ENCODE measurements around the gene MAP3K21. TPM values are rescaled to one million over a fixed set of nuclear protein-coding genes. Genes with fewer than 3 reads are reported as not detected.

The MAP3K21 gene
- polyA plus RNA-seq, 1 of the 3 experiments (the other 2 are of a cell fraction) = 0.33 TPM

DNA sequence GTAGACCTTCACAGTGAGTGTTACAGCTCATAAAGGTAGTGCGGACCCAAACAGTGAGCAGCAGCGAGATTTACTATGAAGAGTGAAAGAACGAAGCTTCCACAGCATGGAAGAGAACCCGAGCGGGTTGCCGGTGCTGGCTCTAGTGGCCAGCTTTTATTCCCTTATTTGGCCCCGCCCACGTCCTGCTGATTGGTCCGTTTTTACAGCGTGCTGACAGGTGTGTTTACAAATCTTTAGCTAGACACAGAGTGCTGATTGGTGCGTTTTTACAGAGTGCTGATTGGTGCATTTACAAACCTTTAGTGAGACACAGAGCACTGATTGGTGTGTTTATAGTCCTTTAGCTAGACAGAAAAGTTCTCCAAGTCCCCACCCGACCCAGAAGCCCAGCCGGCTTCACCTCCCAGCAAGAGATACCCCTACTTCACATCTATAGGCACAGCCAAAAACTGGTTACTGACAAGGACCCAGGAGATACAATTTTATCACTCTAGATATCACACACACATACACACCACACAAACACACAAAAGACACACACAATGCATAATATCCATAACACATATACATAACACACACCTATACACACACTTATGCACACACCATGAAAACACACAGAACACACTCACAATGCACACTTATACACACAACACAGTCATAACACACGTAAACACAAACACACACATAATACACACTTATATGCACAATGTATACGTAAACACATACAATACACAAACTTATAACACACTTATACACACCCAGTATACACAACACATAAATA is 68.5 kb downstream of the MAP3K21 start (continued):
- TF ChIP-seq, protein P1, sequence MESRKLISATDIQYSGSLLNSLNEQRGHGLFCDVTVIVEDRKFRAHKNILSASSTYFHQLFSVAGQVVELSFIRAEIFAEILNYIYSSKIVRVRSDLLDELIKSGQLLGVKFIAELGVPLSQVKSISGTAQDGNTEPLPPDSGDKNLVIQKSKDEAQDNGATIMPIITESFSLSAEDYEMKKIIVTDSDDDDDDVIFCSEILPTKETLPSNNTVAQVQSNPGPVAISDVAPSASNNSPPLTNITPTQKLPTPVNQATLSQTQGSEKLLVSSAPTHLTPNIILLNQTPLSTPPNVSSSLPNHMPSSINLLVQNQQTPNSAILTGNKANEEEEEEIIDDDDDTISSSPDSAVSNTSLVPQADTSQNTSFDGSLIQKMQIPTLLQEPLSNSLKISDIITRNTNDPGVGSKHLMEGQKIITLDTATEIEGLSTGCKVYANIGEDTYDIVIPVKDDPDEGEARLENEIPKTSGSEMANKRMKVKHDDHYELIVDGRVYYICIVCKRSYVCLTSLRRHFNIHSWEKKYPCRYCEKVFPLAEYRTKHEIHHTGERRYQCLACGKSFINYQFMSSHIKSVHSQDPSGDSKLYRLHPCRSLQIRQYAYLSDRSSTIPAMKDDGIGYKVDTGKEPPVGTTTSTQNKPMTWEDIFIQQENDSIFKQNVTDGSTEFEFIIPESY (IDR thresholded peaks at IDR 0.05; ENCODE audit: borderline replicate concordance, low read depth) = no peak
- TF ChIP-seq MEF2A (IDR thresholded peaks at IDR 0.05; ENCODE audit: borderline replicate concordance, low read depth) = no peak
- TF ChIP-seq TCF12 (IDR thresholded peaks at IDR 0.05) = no peak
- no peak for TF ChIP-seq RXRA (IDR thresholded peaks at IDR 0.05; ENCODE audit: borderline replicate concordance, low read depth)

DNA sequence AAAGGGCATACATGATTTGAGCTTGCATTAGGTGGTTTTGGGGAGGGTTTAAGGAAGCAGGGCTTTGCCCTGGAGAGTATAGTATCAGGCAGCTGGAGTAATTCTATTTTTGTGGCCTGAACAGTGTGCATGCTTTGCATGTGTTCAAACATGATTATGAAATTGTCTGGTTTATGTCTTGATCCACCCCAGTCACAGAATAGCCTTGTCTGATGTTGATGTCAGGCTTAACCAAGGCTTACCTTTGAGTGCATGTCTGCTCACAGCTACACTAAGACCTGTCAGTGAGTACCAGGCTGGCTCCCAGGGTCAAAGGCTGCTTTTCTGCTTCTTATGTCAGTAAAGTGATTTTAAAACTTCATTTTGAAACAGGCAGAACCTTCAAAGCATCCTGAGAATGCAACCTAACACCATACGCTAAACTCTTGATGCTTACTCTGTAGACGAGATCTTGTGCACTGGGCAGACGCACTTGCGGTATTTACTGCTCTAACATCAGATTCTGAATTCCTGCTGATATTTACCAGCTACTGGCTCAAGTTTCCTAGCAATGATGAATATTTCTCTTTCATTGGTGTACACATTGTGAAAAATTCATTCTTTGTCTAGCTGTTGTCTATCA is 78.9 kb downstream of the MAP3K21 start:
- H4K20me1 ChIP-seq (ENCODE audit: insufficient read depth) = no peaks in the 10 kb centered on the region
- no peaks in the 10 kb centered on the region for H3K36me3 ChIP-seq (replicated peaks in 1 of 2; ENCODE audit: control insufficient read depth in 1 of 2, insufficient read depth in 2 of 2, low read length in 1 of 2)
- DNase-seq = peak; percentile 16
- H3K9me3 ChIP-seq = no peaks in the 10 kb centered on the region
- H3K4me1 ChIP-seq (ENCODE audit: control insufficient read depth in 1 of 2, insufficient read depth in 2 of 2, low read depth in 1 of 2, low read length in 1 of 2) = peaks cover 0 to 6% of the 10 kb centered on the region in 2 experiments; a peak in 1 of 4 replicates
- H3K9ac ChIP-seq = no peak overlapping the region
- H3K4me3 ChIP-seq (ENCODE audit: low read depth in 2 of 2, low read length in 1 of 2) = no peak overlapping the region
- ChIA-PET POLR2A (no interaction called here), CTCF (interaction anchor here (3.0 to 4.2 kb wide), 2 partner anchors 11 to 35 kb away, joined by 14 to 16 read pairs; no protein-coding TSS in a partner anchor)
- peak overlapping the region in 1 of 2 experiments; percentile 56; a peak in 2 of 4 replicates for H3K27ac ChIP-seq (ENCODE audit: low read depth in 2 of 2, low read length in 1 of 2)
- 82% methylated on average over 4 of the region's 4 CpGs for WGBS (ENCODE audit: low lambda C conversion rate)
- no peak overlapping the region for H3K4me2 ChIP-seq
- no peaks in the 10 kb centered on the region for H3K79me2 ChIP-seq (ENCODE audit: insufficient read depth)
- no peaks in the 10 kb centered on the region for H3K27me3 ChIP-seq (ENCODE audit: insufficient read depth)
- TF ChIP-seq MXI1 (IDR thresholded peaks at IDR 0.05; ENCODE audit: low read depth, low read length) (peak; percentile 37; the same call in 1 of the 2 replicates), RFX5 (IDR thresholded peaks at IDR 0.05; ENCODE audit: low read length) (no peak), EP300 (IDR thresholded peaks at IDR 0.05; ENCODE audit: borderline replicate concordance in 1 of 2, low read depth in 1 of 2, low read length in 1 of 2) (peak in 1 of 2 experiments; percentile 52; a peak in 1 of 4 replicates), CHD2 (IDR thresholded peaks at IDR 0.05; ENCODE audit: low read length, partially characterized antibody) (no peak)
- TF ChIP-seq, protein P2, sequence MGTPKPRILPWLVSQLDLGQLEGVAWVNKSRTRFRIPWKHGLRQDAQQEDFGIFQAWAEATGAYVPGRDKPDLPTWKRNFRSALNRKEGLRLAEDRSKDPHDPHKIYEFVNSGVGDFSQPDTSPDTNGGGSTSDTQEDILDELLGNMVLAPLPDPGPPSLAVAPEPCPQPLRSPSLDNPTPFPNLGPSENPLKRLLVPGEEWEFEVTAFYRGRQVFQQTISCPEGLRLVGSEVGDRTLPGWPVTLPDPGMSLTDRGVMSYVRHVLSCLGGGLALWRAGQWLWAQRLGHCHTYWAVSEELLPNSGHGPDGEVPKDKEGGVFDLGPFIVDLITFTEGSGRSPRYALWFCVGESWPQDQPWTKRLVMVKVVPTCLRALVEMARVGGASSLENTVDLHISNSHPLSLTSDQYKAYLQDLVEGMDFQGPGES (IDR thresholded peaks at IDR 0.05; ENCODE audit: low read depth, low read length) = no peak
- no peaks in the 10 kb centered on the region for H3F3A ChIP-seq (replicated peaks; ENCODE audit: insufficient read depth)
- H2AFZ ChIP-seq (ENCODE audit: low read depth) = no peak overlapping the region
- no peaks in the 10 kb centered on the region for H3K9me2 ChIP-seq

All from SK-N-SH (cell line).